Hepatocyte (in vitro differentiated cells): ENCODE measurements around the gene MET. TPM values are rescaled to one million over a fixed set of nuclear protein-coding genes. Genes with fewer than 3 reads are reported as not detected.
"Not testable (repeated sequence)": the region's sequence is repeated elsewhere in the genome, so short reads cannot be mapped to it uniquely, and the experiment has no call there.

ENCODE experiments used
- DNase-seq: peaks from one replicate; pipeline ENCODE4 v3.0.0-alpha.2; 2016; ENCODE audit warnings: low spot score
- H2AFZ ChIP-seq: fragments of 200-600 bp; sonication (generic); 2 replicates; pipeline ENCODE4 v1.6.0; 2016; ENCODE audit warnings: antibody characterized with exemption, mild to moderate bottlenecking
- H3K27ac ChIP-seq: fragments of 200-600 bp; sonication (generic); 2 replicates; pipeline ENCODE4 v1.5.1; 2016; ENCODE audit warnings: mild to moderate bottlenecking
- H3K27me3 ChIP-seq: fragments of 200-600 bp; sonication (generic); 2 replicates; pipeline ENCODE4 v1.6.1; 2016
- H3K36me3 ChIP-seq: fragments of 200-600 bp; sonication (generic); replicated peaks from 2 replicates; pipeline ENCODE4 v1.5.1; 2016; ENCODE audit warnings: low read depth; ENCODE audit not compliant: insufficient read depth
- H3K4me1 ChIP-seq: fragments of 200-600 bp; sonication (generic); 2 replicates; pipeline ENCODE4 v1.5.1; 2016; ENCODE audit warnings: mild to moderate bottlenecking, moderate library complexity; ENCODE audit not compliant: insufficient read depth
- H3K4me2 ChIP-seq: fragments of 200-600 bp; sonication (generic); 2 replicates; pipeline ENCODE4 v1.6.0; 2016
- H3K4me3 ChIP-seq: fragments of 200-600 bp; sonication (generic); 2 replicates; pipeline ENCODE4 v1.5.1; 2016; ENCODE audit warnings: mild to moderate bottlenecking
- H3K79me2 ChIP-seq: fragments of 200-600 bp; sonication (generic); 2 replicates; pipeline ENCODE4 v1.6.0; 2017; ENCODE audit warnings: mild to moderate bottlenecking
- H3K9me2 ChIP-seq: fragments of 200-600 bp; sonication (generic); replicated peaks from 2 replicates; pipeline ENCODE4 v1.6.0; 2017; ENCODE audit warnings: mild to moderate bottlenecking; ENCODE audit not compliant: insufficient read depth
- H3K9me3 ChIP-seq: fragments of 200-600 bp; sonication (generic); 2 replicates; pipeline ENCODE4 v1.5.1; 2016; ENCODE audit warnings: low read depth, mild to moderate bottlenecking
- H4K20me1 ChIP-seq: fragments of 200-600 bp; sonication (generic); 2 replicates; pipeline ENCODE4 v1.6.0; 2016; ENCODE audit warnings: mild to moderate bottlenecking; ENCODE audit not compliant: insufficient read depth, poor library complexity, severe bottlenecking
- CTCF ChIP-seq: fragments of 200-600 bp; sonication (generic); IDR thresholded peaks from 2 replicates; pipeline ENCODE4 v1.5.1; 2016; ENCODE audit warnings: antibody characterized with exemption, mild to moderate bottlenecking; ENCODE audit not compliant: poor library complexity
- EZH2 ChIP-seq: fragments of 200-600 bp; sonication (generic); IDR thresholded peaks from 2 replicates; pipeline ENCODE4 v1.6.1; 2016; ENCODE audit warnings: antibody characterized with exemption, mild to moderate bottlenecking, borderline replicate concordance
- EZH2phosphoT487 ChIP-seq: fragments of 200-600 bp; sonication (generic); IDR thresholded peaks from one replicate; pipeline ENCODE4 v1.6.1; 2018; ENCODE audit warnings: antibody characterized with exemption, mild to moderate bottlenecking, low read depth, moderate library complexity; ENCODE audit not compliant: unreplicated experiment, severe bottlenecking
- WGBS: methylation state at CpG from one replicate; pipeline ENCODE4 v1.1.6; 2016; ENCODE audit warnings: low lambda C conversion rate; ENCODE audit errors: missing lambda C conversion rate; 5-methylcytosine and 5-hydroxymethylcytosine counted together
- polyA plus RNA-seq: library from polyadenylated mRNA; unstranded; fragments of >200 nt; fragmentation: Nextera tagmentation; extraction: Ambion mirVana; gene quantifications from 2 replicates; pipeline ENCODE4 v1.2.1, GENCODE V29; 2016
- total RNA-seq: library from RNA; depleted of rRNA; stranded (reverse); fragments of >200 nt; gene quantifications from 2 replicates; pipeline ENCODE4 v1.2.3, GENCODE V29; 2014

The MET gene
- total and polyA plus RNA-seq, 2 experiments from 2014 or later, result 12.7 to 35.7 TPM

- peak overlapping the region; percentile 85 for H3K27ac ChIP-seq
Measured at GRCh38 chr7:116810267-116811116, 138.5 kb downstream of the MET start.

DNA sequence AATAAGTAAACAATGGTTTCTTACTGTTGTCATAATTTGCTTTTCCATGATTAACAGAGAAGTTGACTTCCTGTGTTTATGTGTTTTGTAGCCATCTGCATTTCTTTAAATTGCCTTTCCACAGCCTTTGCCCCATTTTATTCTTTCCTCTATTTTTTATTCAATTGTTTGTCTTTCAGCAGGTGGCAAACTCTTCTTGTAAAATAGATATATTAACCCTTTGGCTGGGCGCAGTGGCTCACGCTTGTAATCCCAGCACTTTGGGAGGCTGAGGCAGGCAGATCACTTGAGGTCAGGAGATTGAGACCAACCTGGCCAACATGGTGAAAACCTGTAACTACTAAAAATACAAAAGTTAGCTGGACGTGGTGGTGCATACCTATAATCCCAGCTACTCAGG, 139.8 kb downstream of the MET start:
- no peak overlapping the region for H3K4me3 ChIP-seq

More at GRCh38 chr7:116810267-116811116, 138.5 kb downstream of the MET start:
- Histone ChIP-seq H3K4me3 (no peak overlapping the region), H2AFZ (no peak overlapping the region), H3K36me3 (no peaks in the 10 kb centered on the region), H3K9me3 (no peaks in the 10 kb centered on the region), H3K4me1 (peaks cover 20% of the 10 kb centered on the region), H3K79me2 (no peaks in the 10 kb centered on the region), H3K27me3 (no peaks in the 10 kb centered on the region), H4K20me1 (no peaks in the 10 kb centered on the region), H3K9me2 (no peaks in the 10 kb centered on the region), H3K4me2 (peak overlapping the region; percentile 67)
- TF ChIP-seq EZH2phosphoT487 (no peak), CTCF (no peak), EZH2 (no peak)
- DNase-seq, result peak; percentile 50
- WGBS, result 18% methylated on average over 6 of the region's 6 CpGs

DNA sequence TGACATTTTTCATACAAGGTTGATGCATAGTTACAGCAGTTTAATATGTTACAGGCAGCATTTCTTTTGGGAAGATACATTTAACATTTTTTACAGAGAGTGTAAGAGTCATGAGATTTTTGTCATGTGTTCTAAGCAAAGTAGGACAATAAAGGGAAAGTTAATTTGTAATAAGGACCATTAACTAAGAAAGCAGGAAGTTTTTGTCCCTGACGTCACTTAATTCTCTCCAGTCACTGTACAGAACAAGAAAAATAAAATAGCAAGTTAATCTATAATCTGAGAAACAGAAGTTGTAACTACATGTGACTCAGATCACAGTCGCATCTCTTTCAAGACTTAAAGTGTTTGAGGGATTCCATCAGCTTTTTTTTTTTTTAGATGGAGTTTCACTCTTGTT, 140.9 kb downstream of the MET start:
- Histone ChIP-seq H3K27me3 (no peaks in the 10 kb centered on the region), H3K4me2 (peak overlapping the region; percentile 1), H3K9me2 (no peaks in the 10 kb centered on the region), H3K4me1 (peaks cover 6% of the 10 kb centered on the region), H3K4me3 (no peak overlapping the region), H3K9me3 (no peaks in the 10 kb centered on the region), H3K36me3 (no peaks in the 10 kb centered on the region), H3K79me2 (no peaks in the 10 kb centered on the region), H3K27ac (peak overlapping the region; percentile 85), H2AFZ (no peak overlapping the region), H4K20me1 (no peaks in the 10 kb centered on the region)
- TF ChIP-seq EZH2, result no peak
- no peak for TF ChIP-seq CTCF
- no peak for TF ChIP-seq EZH2phosphoT487
- DNase-seq, result peak; percentile 54
- 57% methylated on average over 2 of the region's 2 CpGs for WGBS

More for the DNA sequence above, 139.8 kb downstream of the MET start:
- peaks cover 7% of the 10 kb centered on the region for H3K4me1 ChIP-seq
- H3K4me2 ChIP-seq, result peak overlapping the region; percentile 67
- no peaks in the 10 kb centered on the region for H3K9me3 ChIP-seq
- no peaks in the 10 kb centered on the region for H3K27me3 ChIP-seq
- H3K36me3 ChIP-seq, result no peaks in the 10 kb centered on the region
- no peaks in the 10 kb centered on the region for H3K9me2 ChIP-seq
- no peak overlapping the region for H2AFZ ChIP-seq
- H4K20me1 ChIP-seq, result no peaks in the 10 kb centered on the region
- 92% methylated on average over 3 of the region's 3 CpGs for WGBS
- peak overlapping the region; percentile 85 for H3K27ac ChIP-seq
- no peak for TF ChIP-seq EZH2
- no peak for DNase-seq
- H3K79me2 ChIP-seq, result no peaks in the 10 kb centered on the region

DNA sequence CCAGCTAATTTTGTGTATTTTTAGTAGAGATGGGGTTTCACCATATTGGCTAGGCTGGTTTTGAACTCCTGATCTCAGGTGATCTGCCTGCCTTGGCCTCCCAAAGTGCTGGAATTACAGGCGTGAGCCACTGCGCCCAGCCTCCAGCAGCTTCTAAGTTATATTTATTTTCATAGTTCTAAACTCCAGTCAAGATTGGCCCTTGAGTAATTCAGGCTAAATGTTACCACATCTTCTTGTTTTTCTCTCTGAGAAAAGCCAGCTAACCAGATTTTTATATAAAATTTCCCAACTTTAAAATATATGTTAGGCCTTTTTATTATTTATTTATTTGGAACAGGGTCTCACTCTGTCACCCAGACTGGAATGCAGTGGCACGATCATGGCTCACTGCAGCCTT, 141.4 kb downstream of the MET start:
- not testable (repeated sequence) for H3K27me3 ChIP-seq, H3K9me2 ChIP-seq, H3K4me2 ChIP-seq, H2AFZ ChIP-seq, H3K36me3 ChIP-seq, DNase-seq, H3K4me1 ChIP-seq, H3K9me3 ChIP-seq, H3K4me3 ChIP-seq, H4K20me1 ChIP-seq, H3K79me2 ChIP-seq
- peak overlapping the region; percentile 85 for H3K27ac ChIP-seq
- WGBS, result 94% methylated on average over 3 of the region's 3 CpGs
